AG10803 (cell line): ENCODE measurements around the gene GMPPB.

Source experiments
- DNase-seq: peaks from one replicate; pipeline ENCODE4 v3.0.0; 2010; ENCODE audit warnings: low read depth
- H3K4me3 ChIP-seq: 2 replicates; pipeline ENCODE4 v1.5.1; 2011; ENCODE audit warnings: mild to moderate bottlenecking, low read length, control low read depth
- CTCF ChIP-seq: conservative IDR thresholded peaks from 2 replicates; pipeline ENCODE4 v1.5.1; 2011; ENCODE audit warnings: mild to moderate bottlenecking, low read length, control low read depth, inconsistent platforms

The GMPPB gene

GRCh38 chr3:49706456-49707112 is 17.2 kb downstream of the GMPPB start:
- DNase-seq, result no peak
- TF ChIP-seq CTCF, result no peak
- no peak overlapping the region for H3K4me3 ChIP-seq

GRCh38 chr3:49705390-49705960 is 18.3 kb downstream of the GMPPB start:
- TF ChIP-seq CTCF, result no peak
- DNase-seq, result no peak
- H3K4me3 ChIP-seq, result no peak overlapping the region

GRCh38 chr3:49704629-49705028 is 19.1 kb downstream of the GMPPB start:
- H3K4me3 ChIP-seq, result no peak overlapping the region
- no peak for TF ChIP-seq CTCF
- no peak for DNase-seq

- no peak for DNase-seq
- TF ChIP-seq CTCF, result no peak
- H3K4me3 ChIP-seq, result no peak overlapping the region
Measured at GRCh38 chr3:49703956-49704355, 19.8 kb downstream of the GMPPB start.

- DNase-seq, result peak; percentile 63
- peak; percentile 82 for TF ChIP-seq CTCF
- no peak overlapping the region for H3K4me3 ChIP-seq
Measured at GRCh38 chr3:49703443-49703927, 20.3 kb downstream of the GMPPB start.

- no peak for TF ChIP-seq CTCF
- no peak for DNase-seq
Measured at GRCh38 chr3:49702672-49703071, 21.1 kb downstream of the GMPPB start.

More at GRCh38 chr3:49702672-49703071, 21.1 kb downstream of the GMPPB start:
- no peak overlapping the region for H3K4me3 ChIP-seq
